ENCODE results near the gene TRAPPC3.

DNA sequence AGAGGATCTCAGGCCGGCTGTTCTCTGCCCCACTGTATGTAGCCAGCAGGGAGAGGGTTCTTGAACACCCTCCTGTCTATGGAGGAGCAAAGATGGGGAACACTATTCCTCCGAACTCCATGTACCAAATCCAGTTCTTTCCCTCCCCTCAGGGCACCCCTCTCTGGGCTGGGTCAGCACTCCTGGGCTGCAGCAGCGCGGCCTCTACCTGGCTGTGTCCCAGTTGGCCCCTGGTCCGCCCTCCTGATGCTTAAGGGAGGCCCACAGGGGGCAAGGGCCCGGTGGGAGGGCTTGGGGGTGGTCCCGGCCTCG, 61.1 kb downstream of the TRAPPC3 start:
- TF ChIP-seq, protein P1, sequence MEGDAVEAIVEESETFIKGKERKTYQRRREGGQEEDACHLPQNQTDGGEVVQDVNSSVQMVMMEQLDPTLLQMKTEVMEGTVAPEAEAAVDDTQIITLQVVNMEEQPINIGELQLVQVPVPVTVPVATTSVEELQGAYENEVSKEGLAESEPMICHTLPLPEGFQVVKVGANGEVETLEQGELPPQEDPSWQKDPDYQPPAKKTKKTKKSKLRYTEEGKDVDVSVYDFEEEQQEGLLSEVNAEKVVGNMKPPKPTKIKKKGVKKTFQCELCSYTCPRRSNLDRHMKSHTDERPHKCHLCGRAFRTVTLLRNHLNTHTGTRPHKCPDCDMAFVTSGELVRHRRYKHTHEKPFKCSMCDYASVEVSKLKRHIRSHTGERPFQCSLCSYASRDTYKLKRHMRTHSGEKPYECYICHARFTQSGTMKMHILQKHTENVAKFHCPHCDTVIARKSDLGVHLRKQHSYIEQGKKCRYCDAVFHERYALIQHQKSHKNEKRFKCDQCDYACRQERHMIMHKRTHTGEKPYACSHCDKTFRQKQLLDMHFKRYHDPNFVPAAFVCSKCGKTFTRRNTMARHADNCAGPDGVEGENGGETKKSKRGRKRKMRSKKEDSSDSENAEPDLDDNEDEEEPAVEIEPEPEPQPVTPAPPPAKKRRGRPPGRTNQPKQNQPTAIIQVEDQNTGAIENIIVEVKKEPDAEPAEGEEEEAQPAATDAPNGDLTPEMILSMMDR (IDR thresholded peaks at IDR 0.05; ENCODE audit: insufficient read depth, low read length, poor library complexity, severe bottlenecking) = no peak
- TF ChIP-seq EZH2phosphoT487 (conservative IDR thresholded peaks at IDR 0.05; ENCODE audit: low read length) = no peak

Data from SU-DHL-6 (cell line).